Measurements from ENCODE around the gene LRRC8B. TPM values are rescaled to one million over a fixed set of nuclear protein-coding genes. Genes with fewer than 3 reads are reported as not detected.

The LRRC8B gene
- total RNA-seq, 4 donors from 2014 or later: 12.2 to 16.3 (median 13.8) TPM

- TF ChIP-seq CTCF (IDR thresholded peaks at IDR 0.05; ENCODE audit: low read depth): no peak
Observed at GRCh38 chr1:89599332-89599630, 74.7 kb downstream of the LRRC8B start.

- TF ChIP-seq CTCF (IDR thresholded peaks at IDR 0.05; ENCODE audit: low read depth): no peak
Observed at GRCh38 chr1:89600451-89601224, 76.0 kb downstream of the LRRC8B start.

- no peak for TF ChIP-seq CTCF (IDR thresholded peaks at IDR 0.05; ENCODE audit: low read depth)
Observed at GRCh38 chr1:89602871-89603404, 78.3 kb downstream of the LRRC8B start.

GRCh38 chr1:89603651-89604413, 79.2 kb downstream of the LRRC8B start:
- TF ChIP-seq CTCF (IDR thresholded peaks at IDR 0.05; ENCODE audit: low read depth): no peak

- no peak for TF ChIP-seq CTCF (IDR thresholded peaks at IDR 0.05; ENCODE audit: low read depth)
Observed at GRCh38 chr1:89604414-89604735, 79.7 kb downstream of the LRRC8B start.

- no peak for TF ChIP-seq CTCF (IDR thresholded peaks at IDR 0.05; ENCODE audit: low read depth)
Observed at GRCh38 chr1:89605692-89606091, 81.1 kb downstream of the LRRC8B start.

- no peak for TF ChIP-seq CTCF (IDR thresholded peaks at IDR 0.05; ENCODE audit: low read depth)
Observed at GRCh38 chr1:89606227-89606980, 81.8 kb downstream of the LRRC8B start.

All from subcutaneous adipose tissue (tissue), 4 donors.